SK-N-MC (cell line): ENCODE results near the gene C2CD3.

ENCODE experiments used
- EZH2 ChIP-seq: fragments of 200-600 bp; sonication (generic); IDR thresholded peaks from one replicate; pipeline ENCODE4 v1.6.1; 2017; ENCODE audit warnings: antibody characterized with exemption
- POLR2AphosphoS5 ChIP-seq: IDR thresholded peaks from 2 replicates; pipeline ENCODE4 v1.6.1; 2012; ENCODE audit warnings: mild to moderate bottlenecking, low read depth, low read length, borderline replicate concordance

- TF ChIP-seq POLR2AphosphoS5, result no peak
- TF ChIP-seq EZH2, result no peak
These were observed 152.3 kb downstream of the C2CD3 start for GRCh38 chr11:74018331-74019005.
